CD4-positive, alpha-beta T cell treated with Interleukin-10 for 1 hour (primary cell): Measurements from ENCODE around the gene KRT17.
"Not testable (repeated sequence)": the region's sequence is repeated elsewhere in the genome, so short reads cannot be mapped to it uniquely, and the experiment has no call there.

Source experiments
- DNase-seq: peaks from one replicate; pipeline ENCODE4 v3.0.0-alpha.2; 2020

The KRT17 gene

GRCh38 chr17:41619036-41619926 lies 5.1 kb downstream of the KRT17 start:
- no peak for DNase-seq

- DNase-seq, result no peak
Observed at GRCh38 chr17:41618341-41619035, 5.9 kb downstream of the KRT17 start.

GRCh38 chr17:41617698-41618097 lies 6.7 kb downstream of the KRT17 start:
- DNase-seq, result no peak

- no peak for DNase-seq
Observed at GRCh38 chr17:41617136-41617535, 7.2 kb downstream of the KRT17 start.

- not testable (repeated sequence) for DNase-seq
Observed at GRCh38 chr17:41616486-41616885, 7.9 kb downstream of the KRT17 start.

GRCh38 chr17:41615454-41615853 lies 8.9 kb downstream of the KRT17 start:
- no peak for DNase-seq

GRCh38 chr17:41614767-41615166 lies 9.6 kb downstream of the KRT17 start:
- DNase-seq, result not testable (repeated sequence)

GRCh38 chr17:41614098-41614497 lies 10.3 kb downstream of the KRT17 start:
- DNase-seq, result no peak

GRCh38 chr17:41613277-41614082 lies 10.9 kb downstream of the KRT17 start:
- DNase-seq, result no peak

GRCh38 chr17:41612376-41613160 lies 11.8 kb downstream of the KRT17 start, which contains the start of gene KRT16:
Gene KRT16, minus strand, starts transcription at chr17:41612767. Its CDS starts 79 bp downstream, at chr17:41612688.
- DNase-seq, result not testable (repeated sequence)

- DNase-seq, result no peak
Observed at GRCh38 chr17:41610965-41611640, 13.3 kb downstream of the KRT17 start.

GRCh38 chr17:41610061-41610517 lies 14.3 kb downstream of the KRT17 start:
- not testable (repeated sequence) for DNase-seq

- DNase-seq, result not testable (repeated sequence)
Observed at GRCh38 chr17:41606930-41607329, 17.4 kb downstream of the KRT17 start.

- DNase-seq, result no peak
Observed at GRCh38 chr17:41602524-41602923, 21.9 kb downstream of the KRT17 start.

- DNase-seq, result no peak
Observed at GRCh38 chr17:41600318-41600717, 24.1 kb downstream of the KRT17 start.

GRCh38 chr17:41599680-41600079 lies 24.7 kb downstream of the KRT17 start:
- no peak for DNase-seq

GRCh38 chr17:41595585-41595984 lies 28.8 kb downstream of the KRT17 start:
- no peak for DNase-seq

- DNase-seq, result no peak
Observed at GRCh38 chr17:41594363-41594915, 29.9 kb downstream of the KRT17 start.

GRCh38 chr17:41593306-41593981 lies 30.9 kb downstream of the KRT17 start:
- no peak for DNase-seq

- no peak for DNase-seq
Observed at GRCh38 chr17:41592601-41593305, 31.6 kb downstream of the KRT17 start.
